Upper lobe of left lung (tissue), 4 donors: ENCODE data around the gene MYO16.

Experiments
- CTCF ChIP-seq, 6 experiments: fragments of 450-650 bp in 4 of 6; fragments of 200-600 bp in 2 of 6; sonication (generic) in 2 of 6; IDR thresholded peaks; one replicate each; pipeline ENCODE4 v1.5.1; 2016 to 2019; ENCODE audit warnings: antibody characterized with exemption in 6 of 6
- EP300 ChIP-seq, 4 donors: sonication (generic); formaldehyde crosslinking; IDR thresholded peaks; one replicate each; pipeline ENCODE4 v1.5.1; 2017; ENCODE audit warnings: antibody characterized with exemption in 4 of 4, control low read depth in 2 of 4
- POLR2A ChIP-seq, 4 donors: fragments of 450-650 bp; IDR thresholded peaks; one replicate each; pipeline ENCODE4 v1.5.1; 2016 to 2017; ENCODE audit warnings: antibody characterized with exemption in 4 of 4, mild to moderate bottlenecking in 2 of 4

DNA sequence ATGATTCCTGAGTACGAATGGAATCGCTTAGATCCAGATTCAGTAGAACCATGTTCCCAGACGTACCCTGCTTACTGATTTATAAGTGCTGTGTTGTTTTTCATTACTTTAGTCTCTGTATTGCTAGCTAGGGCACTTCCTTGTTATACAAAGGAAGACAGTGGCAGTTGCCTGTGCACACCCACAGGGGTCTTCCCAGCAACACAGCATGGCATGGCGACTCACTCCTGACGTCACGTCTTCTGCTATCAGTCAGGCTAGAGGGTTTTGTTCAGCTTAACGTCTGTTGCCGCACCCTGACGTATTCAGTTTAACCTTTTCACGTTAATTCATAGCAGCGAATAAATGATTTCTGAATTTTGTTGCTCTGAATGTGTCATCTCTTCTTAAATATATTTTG lies 295.1 kb downstream of the MYO16 start:
- TF ChIP-seq CTCF (IDR thresholded peaks at IDR 0.05): no peak
- no peak for TF ChIP-seq EP300 (IDR thresholded peaks at IDR 0.05)
- TF ChIP-seq POLR2A (IDR thresholded peaks at IDR 0.05): no peak
